Measurements from ENCODE around the gene KIF22. TPM values are rescaled to one million over a fixed set of nuclear protein-coding genes. Genes with fewer than 3 reads are reported as not detected.

The KIF22 gene
- total RNA-seq, 1 donor, result 8.3 TPM

- no peak overlapping the region for H3K27ac ChIP-seq (ENCODE audit: low read depth, low read length)
- H3K27me3 ChIP-seq (ENCODE audit: insufficient read depth, low read length), result no peaks in the 10 kb centered on the region
- H4K20me1 ChIP-seq (ENCODE audit: insufficient read depth, low read length), result peaks cover 6% of the 10 kb centered on the region
- H2AFZ ChIP-seq (ENCODE audit: low read length), result no peak overlapping the region
- H3K79me2 ChIP-seq (ENCODE audit: insufficient read depth, low read length), result peaks cover 5% of the 10 kb centered on the region
- no peaks in the 10 kb centered on the region for H3K4me1 ChIP-seq (ENCODE audit: insufficient read depth, low read length)
- DNase-seq (ENCODE audit: insufficient read length, low spot score, missing footprints), result peak; percentile 2
- H3K4me3 ChIP-seq (ENCODE audit: insufficient read depth, low read length), result no peak overlapping the region
- TF ChIP-seq CTCF (IDR thresholded peaks at IDR 0.05; ENCODE audit: extremely low read depth, low read depth, low read length), result no peak
- H3K9me3 ChIP-seq (ENCODE audit: low read depth, low read length), result no peaks in the 10 kb centered on the region
- no peak overlapping the region for H3K4me2 ChIP-seq (ENCODE audit: insufficient read depth, low read length)
- peaks cover 86% of the 10 kb centered on the region for H3K36me3 ChIP-seq (ENCODE audit: insufficient read depth, low read length)
Observed at GRCh38 chr16:29839822-29840221, 49.3 kb downstream of the KIF22 start.

- peak; percentile 41 for DNase-seq (ENCODE audit: insufficient read length, low spot score, missing footprints)
- Histone ChIP-seq H3K4me1 (ENCODE audit: insufficient read depth, low read length) (no peaks in the 10 kb centered on the region), H3K27ac (ENCODE audit: low read depth, low read length) (no peak overlapping the region), H3K4me2 (ENCODE audit: insufficient read depth, low read length) (no peak overlapping the region), H3K27me3 (ENCODE audit: insufficient read depth, low read length) (no peaks in the 10 kb centered on the region), H3K9me3 (ENCODE audit: low read depth, low read length) (no peaks in the 10 kb centered on the region), H3K4me3 (ENCODE audit: insufficient read depth, low read length) (no peak overlapping the region), H3K36me3 (ENCODE audit: insufficient read depth, low read length) (peaks cover 86% of the 10 kb centered on the region), H2AFZ (ENCODE audit: low read length) (no peak overlapping the region), H3K79me2 (ENCODE audit: insufficient read depth, low read length) (peaks cover 3% of the 10 kb centered on the region), H4K20me1 (ENCODE audit: insufficient read depth, low read length) (peaks cover 5% of the 10 kb centered on the region)
- no peak for TF ChIP-seq CTCF (IDR thresholded peaks at IDR 0.05; ENCODE audit: extremely low read depth, low read depth, low read length)
Observed at GRCh38 chr16:29840240-29840639, 49.7 kb downstream of the KIF22 start.

GRCh38 chr16:29841631-29842030, 51.1 kb downstream of the KIF22 start:
- H3K9me3 ChIP-seq (ENCODE audit: low read depth, low read length), result no peaks in the 10 kb centered on the region
- peaks cover 13% of the 10 kb centered on the region for H4K20me1 ChIP-seq (ENCODE audit: insufficient read depth, low read length)
- no peak overlapping the region for H3K4me2 ChIP-seq (ENCODE audit: insufficient read depth, low read length)
- H3K27ac ChIP-seq (ENCODE audit: low read depth, low read length), result no peak overlapping the region
- H3K36me3 ChIP-seq (ENCODE audit: insufficient read depth, low read length), result peaks cover 88% of the 10 kb centered on the region
- H3K4me3 ChIP-seq (ENCODE audit: insufficient read depth, low read length), result no peak overlapping the region
- H3K79me2 ChIP-seq (ENCODE audit: insufficient read depth, low read length), result peaks cover 2% of the 10 kb centered on the region
- TF ChIP-seq CTCF (IDR thresholded peaks at IDR 0.05; ENCODE audit: extremely low read depth, low read depth, low read length), result no peak
- H2AFZ ChIP-seq (ENCODE audit: low read length), result no peak overlapping the region
- H3K4me1 ChIP-seq (ENCODE audit: insufficient read depth, low read length), result no peaks in the 10 kb centered on the region
- DNase-seq (ENCODE audit: insufficient read length, low spot score, missing footprints), result peak; percentile 29
- H3K27me3 ChIP-seq (ENCODE audit: insufficient read depth, low read length), result no peaks in the 10 kb centered on the region

- Histone ChIP-seq H3K4me3 (ENCODE audit: insufficient read depth, low read length) (no peak overlapping the region), H3K79me2 (ENCODE audit: insufficient read depth, low read length) (no peaks in the 10 kb centered on the region), H3K36me3 (ENCODE audit: insufficient read depth, low read length) (peaks cover 87% of the 10 kb centered on the region), H3K27ac (ENCODE audit: low read depth, low read length) (no peak overlapping the region), H3K4me1 (ENCODE audit: insufficient read depth, low read length) (no peaks in the 10 kb centered on the region), H3K27me3 (ENCODE audit: insufficient read depth, low read length) (no peaks in the 10 kb centered on the region), H3K4me2 (ENCODE audit: insufficient read depth, low read length) (no peak overlapping the region), H2AFZ (ENCODE audit: low read length) (no peak overlapping the region), H3K9me3 (ENCODE audit: low read depth, low read length) (no peaks in the 10 kb centered on the region), H4K20me1 (ENCODE audit: insufficient read depth, low read length) (peaks cover 10% of the 10 kb centered on the region)
- peak; percentile 37 for DNase-seq (ENCODE audit: insufficient read length, low spot score, missing footprints)
- peak; percentile 10 for TF ChIP-seq CTCF (IDR thresholded peaks at IDR 0.05; ENCODE audit: extremely low read depth, low read depth, low read length)
Observed at GRCh38 chr16:29842732-29843346, 52.3 kb downstream of the KIF22 start.
